ENCODE data around the gene MAB21L1.

Gene MAB21L1

DNA sequence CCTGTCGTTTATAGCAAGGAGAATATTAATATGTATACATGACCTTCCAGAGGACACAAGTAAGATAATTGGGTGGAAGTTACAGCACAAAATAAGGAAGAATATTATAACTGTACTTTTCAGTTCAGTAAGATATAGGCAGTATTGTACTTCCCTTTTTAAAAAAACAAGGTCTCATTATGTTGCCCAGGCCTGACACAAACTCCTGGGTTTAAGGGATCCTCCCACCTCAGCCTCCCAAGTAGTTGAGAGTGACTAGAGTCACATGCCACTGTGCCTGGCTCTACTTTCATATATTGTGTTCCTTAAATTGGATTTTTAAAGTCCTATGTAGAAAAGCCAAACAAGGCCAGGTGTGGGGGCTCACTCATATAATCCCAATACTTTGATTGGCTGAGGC lies 19.5 kb upstream of the MAB21L1 start:
- H3K27me3 Mint-ChIP-seq, result no peaks in the 10 kb centered on the region
- no peaks in the 10 kb centered on the region for H3K4me1 Mint-ChIP-seq
- no peaks in the 10 kb centered on the region for H3K36me3 Mint-ChIP-seq
- no peaks in the 10 kb centered on the region for H3K9me3 Mint-ChIP-seq
- no peak for DNase-seq
- no peak overlapping the region for H3K4me3 Mint-ChIP-seq
- CTCF ChIA-PET, result no interaction called here
- no peak overlapping the region for H3K27ac Mint-ChIP-seq

DNA sequence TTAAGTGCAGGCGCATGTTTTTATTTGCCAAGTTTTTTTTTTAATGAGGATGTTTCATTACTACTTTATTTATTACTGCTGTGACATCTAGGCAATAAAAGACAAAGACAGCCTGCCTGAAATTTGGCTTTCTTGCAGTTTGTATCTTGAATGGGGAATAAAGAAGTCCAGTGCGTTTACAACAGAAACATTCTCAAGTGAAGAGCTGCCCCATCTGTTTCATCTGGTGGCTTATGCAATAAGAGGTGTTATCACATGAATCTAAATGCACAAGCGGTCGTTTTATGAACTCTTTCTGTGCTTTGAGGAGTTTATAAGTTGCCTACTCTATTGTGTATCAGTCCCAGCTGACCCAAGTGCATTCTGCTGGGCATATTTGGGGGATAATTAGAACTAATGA lies 12.6 kb upstream of the MAB21L1 start:
- Mint-ChIP-seq H3K9me3 (no peaks in the 10 kb centered on the region), H3K27ac (no peak overlapping the region), H3K27me3 (no peaks in the 10 kb centered on the region), H3K4me1 (no peaks in the 10 kb centered on the region), H3K4me3 (no peak overlapping the region), H3K36me3 (no peaks in the 10 kb centered on the region)
- DNase-seq, result no peak
- CTCF ChIA-PET, result interaction anchor here (0.6 kb wide), 1 partner anchor 41 kb away, joined by 3 read pairs; no protein-coding TSS in a partner anchor

DNA sequence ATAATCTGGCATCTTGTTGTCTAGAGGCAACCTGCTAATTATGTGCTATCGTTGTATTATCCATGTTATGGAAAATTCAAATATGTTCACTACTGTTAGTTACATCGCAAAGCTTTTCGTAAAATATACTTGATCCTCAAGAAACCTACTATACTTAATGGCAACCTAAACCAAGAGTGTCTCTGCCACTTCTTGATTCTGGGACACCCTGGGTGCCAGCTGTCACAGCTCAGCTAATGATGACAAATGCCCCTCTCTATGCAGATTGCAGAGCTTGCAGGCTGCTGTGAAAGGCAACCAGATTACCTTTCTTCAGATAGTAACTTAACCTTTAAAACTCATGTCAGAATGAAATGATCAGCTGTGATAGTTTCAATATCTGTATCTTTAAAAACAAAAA lies 8.9 kb upstream of the MAB21L1 start:
- Mint-ChIP-seq H3K27me3 (no peaks in the 10 kb centered on the region), H3K27ac (no peak overlapping the region), H3K36me3 (no peaks in the 10 kb centered on the region), H3K4me3 (no peak overlapping the region), H3K9me3 (no peaks in the 10 kb centered on the region), H3K4me1 (no peaks in the 10 kb centered on the region)
- CTCF ChIA-PET, result no interaction called here
- DNase-seq, result no peak

DNA sequence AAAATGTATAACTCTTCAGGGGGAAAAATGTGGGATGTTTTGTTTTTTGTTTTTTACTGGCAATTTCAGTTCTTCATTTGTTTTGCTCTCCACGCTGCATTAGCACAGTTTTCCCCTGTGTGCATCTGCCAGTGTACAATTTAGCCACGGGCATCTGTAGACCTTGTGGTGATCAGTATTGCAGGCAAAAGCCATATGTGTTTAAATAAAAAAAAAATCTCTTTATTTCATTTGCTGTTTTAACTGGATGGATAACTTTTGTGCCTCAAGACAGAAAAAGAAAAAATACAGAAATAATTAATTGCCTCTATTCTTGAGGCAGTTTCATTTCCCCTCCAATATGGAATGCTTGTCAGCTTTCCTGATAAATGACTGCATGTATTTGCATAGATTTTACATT lies 7.9 kb upstream of the MAB21L1 start:
- no peak for DNase-seq
- no peaks in the 10 kb centered on the region for H3K36me3 Mint-ChIP-seq
- H3K27ac Mint-ChIP-seq, result no peak overlapping the region
- H3K9me3 Mint-ChIP-seq, result no peaks in the 10 kb centered on the region
- H3K4me3 Mint-ChIP-seq, result no peak overlapping the region
- no peaks in the 10 kb centered on the region for H3K4me1 Mint-ChIP-seq
- no peaks in the 10 kb centered on the region for H3K27me3 Mint-ChIP-seq
- CTCF ChIA-PET, result no interaction called here

GRCh38 chr13:35483761-35484160 lies 7.3 kb upstream of the MAB21L1 start:
- H3K27me3 Mint-ChIP-seq, result peaks cover 6% of the 10 kb centered on the region
- no peak for DNase-seq
- CTCF ChIA-PET, result interaction anchor here (0.7 kb wide), 1 partner anchor 16 kb away, joined by 3 read pairs; no protein-coding TSS in a partner anchor
- no peaks in the 10 kb centered on the region for H3K9me3 Mint-ChIP-seq
- H3K4me1 Mint-ChIP-seq, result no peaks in the 10 kb centered on the region
- H3K4me3 Mint-ChIP-seq, result no peak overlapping the region
- no peaks in the 10 kb centered on the region for H3K36me3 Mint-ChIP-seq
- no peak overlapping the region for H3K27ac Mint-ChIP-seq

- peaks cover 18% of the 10 kb centered on the region for H3K27me3 Mint-ChIP-seq
- no peak overlapping the region for H3K27ac Mint-ChIP-seq
- H3K36me3 Mint-ChIP-seq, result no peaks in the 10 kb centered on the region
- H3K4me1 Mint-ChIP-seq, result peaks cover 7% of the 10 kb centered on the region
- CTCF ChIA-PET, result interaction anchor here (0.9 kb wide), 1 partner anchor 167 kb away, joined by 3 read pairs; no protein-coding TSS in a partner anchor
- no peak overlapping the region for H3K4me3 Mint-ChIP-seq
- no peaks in the 10 kb centered on the region for H3K9me3 Mint-ChIP-seq
- no peak for DNase-seq
These were observed 6.0 kb upstream of the MAB21L1 start for GRCh38 chr13:35482527-35482926.

- H3K27me3 Mint-ChIP-seq, result peaks cover 26% of the 10 kb centered on the region
- H3K4me3 Mint-ChIP-seq, result no peak overlapping the region
- no peaks in the 10 kb centered on the region for H3K9me3 Mint-ChIP-seq
- CTCF ChIA-PET, result interaction anchor here (0.9 kb wide), 1 partner anchor 166 kb away, joined by 3 read pairs; no protein-coding TSS in a partner anchor
- no peak for DNase-seq
- H3K4me1 Mint-ChIP-seq, result peaks cover 14% of the 10 kb centered on the region
- H3K36me3 Mint-ChIP-seq, result no peaks in the 10 kb centered on the region
- no peak overlapping the region for H3K27ac Mint-ChIP-seq
These were observed 5.3 kb upstream of the MAB21L1 start for GRCh38 chr13:35481777-35482176.

DNA sequence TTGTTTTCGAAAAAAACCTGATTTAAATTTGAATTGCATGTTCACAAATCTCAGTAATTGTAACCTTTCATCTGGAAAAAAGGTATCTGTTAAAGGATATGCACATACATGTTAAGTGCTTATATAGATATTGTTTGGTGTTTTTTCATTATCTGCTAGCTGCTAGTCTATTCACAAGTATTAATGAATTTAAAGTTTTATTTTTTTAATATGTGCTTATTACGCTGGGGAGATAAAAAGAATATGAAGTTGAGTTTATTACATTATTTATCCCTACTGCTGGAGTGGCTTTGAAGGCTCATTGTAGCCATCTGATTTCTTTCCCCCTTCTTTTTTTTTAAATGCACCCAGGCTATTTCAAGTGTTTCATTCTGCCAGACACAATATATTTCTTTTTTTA lies 3.9 kb upstream of the MAB21L1 start:
- Mint-ChIP-seq H3K27me3 (peaks cover 40% of the 10 kb centered on the region), H3K4me1 (peaks cover 28% of the 10 kb centered on the region), H3K27ac (no peak overlapping the region), H3K9me3 (no peaks in the 10 kb centered on the region), H3K36me3 (no peaks in the 10 kb centered on the region), H3K4me3 (no peak overlapping the region)
- no peak for DNase-seq
- CTCF ChIA-PET, result no interaction called here

DNA sequence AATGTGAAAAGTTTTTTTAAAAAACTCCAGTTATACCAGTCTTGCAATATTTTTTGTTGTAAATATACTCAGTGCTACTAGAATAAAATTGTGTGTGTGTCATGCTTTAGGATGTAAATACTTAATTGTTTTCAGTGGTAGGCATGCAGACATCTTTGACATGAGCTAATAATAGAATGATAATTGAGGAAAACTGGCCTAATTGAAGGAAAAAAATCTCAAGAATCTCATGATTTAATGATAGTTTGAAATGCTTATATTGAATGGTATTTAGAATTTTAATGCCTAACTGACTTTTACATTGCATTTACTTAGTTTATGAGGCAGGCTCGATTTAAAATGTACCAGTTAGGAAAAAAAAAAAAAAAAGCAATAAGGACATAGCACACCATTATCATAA lies 3.2 kb upstream of the MAB21L1 start:
- H3K9me3 Mint-ChIP-seq, result no peaks in the 10 kb centered on the region
- H3K36me3 Mint-ChIP-seq, result no peaks in the 10 kb centered on the region
- CTCF ChIA-PET, result no interaction called here
- H3K4me1 Mint-ChIP-seq, result peaks cover 34% of the 10 kb centered on the region
- H3K27me3 Mint-ChIP-seq, result peaks cover 47% of the 10 kb centered on the region
- DNase-seq, result no peak
- no peak overlapping the region for H3K4me3 Mint-ChIP-seq
- no peak overlapping the region for H3K27ac Mint-ChIP-seq

GRCh38 chr13:35479038-35479492 lies 2.6 kb upstream of the MAB21L1 start:
- no peak overlapping the region for H3K4me3 Mint-ChIP-seq
- CTCF ChIA-PET, result no interaction called here
- H3K36me3 Mint-ChIP-seq, result no peaks in the 10 kb centered on the region
- H3K4me1 Mint-ChIP-seq, result peaks cover 37% of the 10 kb centered on the region
- no peak overlapping the region for H3K27ac Mint-ChIP-seq
- no peak for DNase-seq
- no peaks in the 10 kb centered on the region for H3K9me3 Mint-ChIP-seq
- peaks cover 50% of the 10 kb centered on the region for H3K27me3 Mint-ChIP-seq

DNA sequence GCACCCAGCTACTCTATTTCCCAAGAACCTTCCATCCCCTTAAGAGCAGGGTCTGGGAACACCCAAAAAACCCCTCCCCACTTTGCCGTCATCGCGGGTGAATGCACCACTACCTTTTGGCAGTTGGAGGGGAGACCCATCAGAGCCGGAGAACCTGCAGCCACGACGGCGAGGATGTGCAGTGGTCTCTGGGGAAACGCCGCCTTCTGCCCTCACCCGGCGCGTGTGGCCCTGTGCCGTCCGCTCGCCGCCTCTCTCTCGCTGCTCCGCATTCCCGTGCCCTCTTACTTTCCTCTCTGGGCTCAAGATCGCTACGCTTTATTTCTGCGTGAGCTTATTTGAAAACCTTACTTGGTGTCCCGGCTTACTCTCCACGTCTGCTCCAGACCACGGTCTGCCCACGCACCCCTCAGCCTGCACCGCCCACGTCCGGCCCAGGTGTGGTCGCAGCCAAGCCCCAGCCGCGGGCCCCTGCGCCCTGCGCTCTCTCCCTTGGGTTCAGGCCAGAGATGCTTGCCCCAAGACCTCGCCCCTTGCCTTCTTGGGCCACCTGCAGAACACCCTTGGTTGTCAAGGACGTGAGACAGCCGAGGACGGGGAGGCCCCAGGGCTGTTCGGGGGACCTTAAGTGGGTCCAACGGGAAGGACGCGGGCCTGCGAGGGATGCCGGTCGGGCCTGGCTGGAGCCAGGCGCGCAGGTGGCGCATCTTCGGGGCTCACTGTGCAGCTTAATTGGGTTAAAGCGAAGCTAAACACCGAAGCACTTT lies 2.0 kb upstream of the MAB21L1 start:
- no peaks in the 10 kb centered on the region for H3K9me3 Mint-ChIP-seq
- H3K36me3 Mint-ChIP-seq, result no peaks in the 10 kb centered on the region
- peaks cover 37% of the 10 kb centered on the region for H3K4me1 Mint-ChIP-seq
- no peak overlapping the region for H3K4me3 Mint-ChIP-seq
- no peak for DNase-seq
- CTCF ChIA-PET, result no interaction called here
- peaks cover 50% of the 10 kb centered on the region for H3K27me3 Mint-ChIP-seq
- H3K27ac Mint-ChIP-seq, result no peak overlapping the region

DNA sequence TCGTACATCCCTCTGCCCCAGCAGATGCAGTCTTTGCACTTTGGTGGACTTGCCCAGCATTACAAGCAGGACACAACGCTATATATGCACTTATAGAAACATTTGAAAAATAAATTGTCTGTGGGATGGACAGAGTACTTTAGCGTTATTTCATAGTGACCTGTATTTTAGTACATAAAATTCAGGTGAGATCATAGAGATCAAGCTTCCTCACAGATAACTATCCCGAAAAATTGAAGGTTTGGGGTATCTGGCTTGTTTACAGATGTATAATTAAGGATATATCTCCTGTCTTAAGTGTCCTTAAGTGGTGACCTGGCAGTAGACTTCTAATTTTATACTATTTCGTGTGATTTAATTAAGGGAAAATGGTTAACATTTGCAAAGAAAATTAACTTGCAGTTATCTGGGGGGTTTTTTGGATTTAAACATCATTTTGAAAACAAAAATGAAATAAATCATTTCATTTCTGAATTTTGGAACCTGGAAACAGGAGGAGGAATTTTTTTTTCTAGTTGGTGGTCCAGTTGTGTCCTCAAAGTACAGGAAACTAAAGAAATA lies 977 bp upstream of the MAB21L1 start:
- DNase-seq, result no peak
- CTCF ChIA-PET, result interaction anchor here (0.6 kb wide), 1 partner anchor 27 kb away, joined by 3 read pairs; no protein-coding TSS in a partner anchor
- Mint-ChIP-seq H3K36me3 (no peaks in the 10 kb centered on the region), H3K4me1 (peaks cover 37% of the 10 kb centered on the region), H3K27me3 (peaks cover 53% of the 10 kb centered on the region), H3K4me3 (no peak overlapping the region), H3K9me3 (no peaks in the 10 kb centered on the region), H3K27ac (no peak overlapping the region)

DNA sequence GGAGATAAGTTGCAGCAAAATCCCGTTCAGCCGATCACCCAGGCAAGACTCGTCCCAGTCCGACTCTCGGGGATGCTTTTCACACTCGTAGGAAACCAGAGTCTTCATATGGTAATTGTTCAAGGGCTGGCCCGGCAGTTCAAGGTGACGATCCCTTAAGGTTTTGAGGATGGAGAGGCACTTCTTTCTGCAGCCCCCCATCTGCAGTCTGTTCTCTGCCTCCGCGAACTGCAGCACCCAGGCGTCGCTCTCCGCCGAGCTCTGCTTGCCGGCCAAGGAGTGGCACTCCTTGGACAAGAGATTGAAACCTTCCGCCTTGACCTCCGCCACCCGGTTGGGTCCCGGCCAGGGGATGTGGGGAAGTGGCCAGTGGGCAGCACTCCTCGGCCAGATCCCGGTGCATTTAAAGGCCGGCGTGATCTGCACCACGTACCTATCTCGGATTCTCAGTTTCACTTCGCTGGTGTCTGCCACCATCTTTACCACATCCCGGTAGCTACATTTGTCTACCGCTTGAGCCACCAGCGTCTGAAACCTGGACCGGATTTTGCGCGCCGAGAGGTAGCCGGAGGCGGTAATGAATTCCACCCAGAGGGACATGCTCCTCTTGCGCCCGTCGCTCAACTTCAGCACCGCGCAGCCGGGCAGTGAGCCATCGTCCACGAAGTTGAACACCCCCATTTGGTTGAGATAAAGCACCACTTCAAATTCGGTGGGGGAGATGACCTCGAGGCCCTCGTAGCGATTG lies 1.1 kb downstream of the MAB21L1 start:
- Mint-ChIP-seq H3K27ac (no peak overlapping the region), H3K36me3 (peaks cover 5% of the 10 kb centered on the region), H3K4me1 (peaks cover 52% of the 10 kb centered on the region), H3K27me3 (peaks cover 72% of the 10 kb centered on the region), H3K4me3 (peak overlapping the region; percentile 75), H3K9me3 (no peaks in the 10 kb centered on the region)
- CTCF ChIA-PET, result no interaction called here
- peak; percentile 43 for DNase-seq

GRCh38 chr13:35474496-35475211 lies 1.8 kb downstream of the MAB21L1 start:
- Mint-ChIP-seq H3K4me1 (peaks cover 52% of the 10 kb centered on the region), H3K27ac (no peak overlapping the region), H3K27me3 (peaks cover 79% of the 10 kb centered on the region), H3K36me3 (peaks cover 5% of the 10 kb centered on the region), H3K9me3 (no peaks in the 10 kb centered on the region), H3K4me3 (peak overlapping the region; percentile 75)
- CTCF ChIA-PET, result no interaction called here
- DNase-seq, result no peak

Measured in activated naive CD4-positive, alpha-beta T cell treated with anti-CD3 and anti-CD28 coated beads, Interleukin-2, amount 10 ng/mL, durations not matched to agents 7 days and 5 days (primary cell).